Measurements from ENCODE around the gene TUBGCP2. TPM values are rescaled to one million over a fixed set of nuclear protein-coding genes. Genes with fewer than 3 reads are reported as not detected.
"Not testable (repeated sequence)": the region's sequence is repeated elsewhere in the genome, so short reads cannot be mapped to it uniquely, and the experiment has no call there.

Gene TUBGCP2
- total and polyA plus RNA-seq, 2 of the 13 experiments (the other 11 are each of a cell fraction or from before 2014, with no cell fraction given): 21.3 to 34.5 TPM

DNA sequence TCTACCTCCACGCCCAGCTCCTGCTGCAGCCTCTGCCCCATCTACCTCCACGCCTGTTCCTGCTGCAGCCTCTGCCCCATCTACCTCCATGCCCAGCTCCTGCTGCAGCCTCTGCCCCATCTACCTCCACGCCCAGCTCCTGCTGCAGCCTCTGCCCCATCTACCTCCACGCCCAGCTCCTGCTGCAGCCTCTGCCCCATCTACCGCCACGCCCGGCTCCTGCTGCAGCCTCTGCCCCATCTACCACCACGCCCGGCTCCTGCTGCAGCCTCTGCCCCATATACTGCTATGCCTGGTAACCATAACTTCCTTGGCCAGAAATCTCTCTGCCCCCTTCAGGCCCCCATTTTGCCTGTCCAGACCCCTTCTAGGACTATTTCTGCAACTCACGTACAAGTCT, 43.6 kb downstream of the TUBGCP2 start:
- H4K20me1 ChIP-seq (ENCODE audit: insufficient read depth, low read length); H2AFZ ChIP-seq (ENCODE audit: low read length); H3K4me2 ChIP-seq (ENCODE audit: low read depth, low read length); ATAC-seq; CTCF ChIA-PET (ENCODE audit: low intra/inter-chr PET ratio, low total read pairs); FAIRE-seq; in situ Hi-C loops (cut with HindIII; ENCODE audit: extremely low pct_ligation_motif_present, low pct_unique_long_range_greater_than_20kb); BruUV-seq (replicated peaks); H3K36me3 ChIP-seq (replicated peaks in 1 of 2; ENCODE audit: control insufficient read depth in 1 of 2, insufficient read depth in 2 of 2, low read length in 2 of 2); intact Hi-C loops (cut with micrococcal nuclease; ENCODE audit: unreplicated experiment); DNase-seq (ENCODE audit: low spot score); H3K9me3 ChIP-seq (ENCODE audit: low read length); H3K4me3 ChIP-seq (replicated peaks in 1 of 3; ENCODE audit: insufficient read depth in 1 of 3, low read depth in 2 of 3, low read length in 3 of 3); H3K9ac ChIP-seq (ENCODE audit: insufficient read depth, low read depth, low read length); POLR2A ChIA-PET; H3K4me1 ChIP-seq (ENCODE audit: insufficient read depth, low read length); H3K27ac ChIP-seq (ENCODE audit: extremely low read length, insufficient read depth, low read length); H3K79me2 ChIP-seq (ENCODE audit: insufficient read depth, low read length): not testable (repeated sequence)
- H3K27me3 ChIP-seq (ENCODE audit: control insufficient read depth in 1 of 2, insufficient read depth in 2 of 2, low read length in 2 of 2): peaks cover 6 to 23% of the 10 kb centered on the region in 2 experiments; a peak in 4 of 5 replicates
- 61% methylated on average over 10 of the region's 10 CpGs for WGBS (ENCODE audit: low lambda C conversion rate)

DNA sequence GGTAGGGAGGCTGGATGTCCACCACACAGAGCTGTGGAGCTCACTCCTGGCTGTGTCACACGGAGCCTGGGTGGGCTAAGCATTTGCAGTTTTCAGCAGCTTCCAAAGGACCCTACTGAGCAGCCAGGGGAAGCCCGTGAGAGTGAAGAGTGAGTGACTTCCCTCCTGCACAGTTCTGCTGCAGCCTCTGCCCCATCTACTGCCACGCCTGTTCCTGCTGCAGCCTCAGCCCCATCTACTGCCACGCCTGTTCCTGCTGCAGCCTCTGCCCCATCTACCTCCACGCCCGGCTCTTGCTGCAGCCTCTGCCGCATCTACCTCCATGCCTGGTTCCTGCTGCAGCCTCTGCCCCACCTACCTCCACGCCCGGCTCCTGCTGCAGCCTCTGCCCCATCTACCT, 44.2 kb downstream of the TUBGCP2 start:
- no peak for FAIRE-seq

More for the DNA sequence above, 44.2 kb downstream of the TUBGCP2 start:
- H3K27ac ChIP-seq (ENCODE audit: extremely low read length, insufficient read depth, low read length): no peak overlapping the region
- H2AFZ ChIP-seq (ENCODE audit: low read length): no peak overlapping the region
- DNase-seq (ENCODE audit: low spot score) (no peak), ATAC-seq (no peak)
- POLR2A ChIA-PET: no interaction called here
- no peak overlapping the region for H3K4me2 ChIP-seq (ENCODE audit: low read depth, low read length)
- no peak overlapping the region for H3K4me3 ChIP-seq (replicated peaks in 1 of 3; ENCODE audit: insufficient read depth in 1 of 3, low read depth in 2 of 3, low read length in 3 of 3)
- WGBS (ENCODE audit: low lambda C conversion rate): 51% methylated on average over 7 of the region's 9 CpGs
- BruUV-seq (replicated peaks): no TSS peak
- H3K27me3 ChIP-seq (ENCODE audit: control insufficient read depth in 1 of 2, insufficient read depth in 2 of 2, low read length in 2 of 2): peaks cover 7 to 29% of the 10 kb centered on the region in 2 experiments; a peak in 4 of 5 replicates
- in situ Hi-C loops (cut with HindIII; ENCODE audit: extremely low pct_ligation_motif_present, low pct_unique_long_range_greater_than_20kb) (no loop called here), intact Hi-C loops (cut with micrococcal nuclease; ENCODE audit: unreplicated experiment) (no loop called here)
- H4K20me1 ChIP-seq (ENCODE audit: insufficient read depth, low read length): no peaks in the 10 kb centered on the region
- TF ChIP-seq, protein P1, sequence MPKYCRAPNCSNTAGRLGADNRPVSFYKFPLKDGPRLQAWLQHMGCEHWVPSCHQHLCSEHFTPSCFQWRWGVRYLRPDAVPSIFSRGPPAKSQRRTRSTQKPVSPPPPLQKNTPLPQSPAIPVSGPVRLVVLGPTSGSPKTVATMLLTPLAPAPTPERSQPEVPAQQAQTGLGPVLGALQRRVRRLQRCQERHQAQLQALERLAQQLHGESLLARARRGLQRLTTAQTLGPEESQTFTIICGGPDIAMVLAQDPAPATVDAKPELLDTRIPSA (CRISPR knock-in tag; IDR thresholded peaks at IDR 0.05; ENCODE audit: borderline replicate concordance): no peak
- TF ChIP-seq, protein P2, sequence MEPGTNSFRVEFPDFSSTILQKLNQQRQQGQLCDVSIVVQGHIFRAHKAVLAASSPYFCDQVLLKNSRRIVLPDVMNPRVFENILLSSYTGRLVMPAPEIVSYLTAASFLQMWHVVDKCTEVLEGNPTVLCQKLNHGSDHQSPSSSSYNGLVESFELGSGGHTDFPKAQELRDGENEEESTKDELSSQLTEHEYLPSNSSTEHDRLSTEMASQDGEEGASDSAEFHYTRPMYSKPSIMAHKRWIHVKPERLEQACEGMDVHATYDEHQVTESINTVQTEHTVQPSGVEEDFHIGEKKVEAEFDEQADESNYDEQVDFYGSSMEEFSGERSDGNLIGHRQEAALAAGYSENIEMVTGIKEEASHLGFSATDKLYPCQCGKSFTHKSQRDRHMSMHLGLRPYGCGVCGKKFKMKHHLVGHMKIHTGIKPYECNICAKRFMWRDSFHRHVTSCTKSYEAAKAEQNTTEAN (CRISPR knock-in tag; conservative IDR thresholded peaks at IDR 0.05): no peak
- TF ChIP-seq, protein P3, sequence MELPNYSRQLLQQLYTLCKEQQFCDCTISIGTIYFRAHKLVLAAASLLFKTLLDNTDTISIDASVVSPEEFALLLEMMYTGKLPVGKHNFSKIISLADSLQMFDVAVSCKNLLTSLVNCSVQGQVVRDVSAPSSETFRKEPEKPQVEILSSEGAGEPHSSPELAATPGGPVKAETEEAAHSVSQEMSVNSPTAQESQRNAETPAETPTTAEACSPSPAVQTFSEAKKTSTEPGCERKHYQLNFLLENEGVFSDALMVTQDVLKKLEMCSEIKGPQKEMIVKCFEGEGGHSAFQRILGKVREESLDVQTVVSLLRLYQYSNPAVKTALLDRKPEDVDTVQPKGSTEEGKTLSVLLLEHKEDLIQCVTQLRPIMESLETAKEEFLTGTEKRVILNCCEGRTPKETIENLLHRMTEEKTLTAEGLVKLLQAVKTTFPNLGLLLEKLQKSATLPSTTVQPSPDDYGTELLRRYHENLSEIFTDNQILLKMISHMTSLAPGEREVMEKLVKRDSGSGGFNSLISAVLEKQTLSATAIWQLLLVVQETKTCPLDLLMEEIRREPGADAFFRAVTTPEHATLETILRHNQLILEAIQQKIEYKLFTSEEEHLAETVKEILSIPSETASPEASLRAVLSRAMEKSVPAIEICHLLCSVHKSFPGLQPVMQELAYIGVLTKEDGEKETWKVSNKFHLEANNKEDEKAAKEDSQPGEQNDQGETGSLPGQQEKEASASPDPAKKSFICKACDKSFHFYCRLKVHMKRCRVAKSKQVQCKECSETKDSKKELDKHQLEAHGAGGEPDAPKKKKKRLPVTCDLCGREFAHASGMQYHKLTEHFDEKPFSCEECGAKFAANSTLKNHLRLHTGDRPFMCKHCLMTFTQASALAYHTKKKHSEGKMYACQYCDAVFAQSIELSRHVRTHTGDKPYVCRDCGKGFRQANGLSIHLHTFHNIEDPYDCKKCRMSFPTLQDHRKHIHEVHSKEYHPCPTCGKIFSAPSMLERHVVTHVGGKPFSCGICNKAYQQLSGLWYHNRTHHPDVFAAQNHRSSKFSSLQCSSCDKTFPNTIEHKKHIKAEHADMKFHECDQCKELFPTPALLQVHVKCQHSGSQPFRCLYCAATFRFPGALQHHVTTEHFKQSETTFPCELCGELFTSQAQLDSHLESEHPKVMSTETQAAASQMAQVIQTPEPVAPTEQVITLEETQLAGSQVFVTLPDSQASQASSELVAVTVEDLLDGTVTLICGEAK (IDR thresholded peaks at IDR 0.05): no peak
- TF ChIP-seq, protein P3 (CRISPR knock-in tag; IDR thresholded peaks at IDR 0.05): no peak
- TF ChIP-seq HOXA3 (CRISPR knock-in tag; IDR thresholded peaks at IDR 0.05) (no peak), ZNF382 (CRISPR knock-in tag; IDR thresholded peaks at IDR 0.05; ENCODE audit: borderline replicate concordance) (no peak), HDAC1 (CRISPR knock-in tag; IDR thresholded peaks at IDR 0.05) (no peak)
- H3K4me1 ChIP-seq (ENCODE audit: insufficient read depth, low read length): peaks cover 11% of the 10 kb centered on the region; the same call in 1 of the 2 replicates
- H3K9ac ChIP-seq (ENCODE audit: insufficient read depth, low read depth, low read length): no peak overlapping the region
- CTCF ChIA-PET (ENCODE audit: low intra/inter-chr PET ratio, low total read pairs): no interaction called here
- H3K9me3 ChIP-seq (ENCODE audit: low read length): no peaks in the 10 kb centered on the region
- H3K79me2 ChIP-seq (ENCODE audit: insufficient read depth, low read length): no peaks in the 10 kb centered on the region
- H3K36me3 ChIP-seq (replicated peaks in 1 of 2; ENCODE audit: control insufficient read depth in 1 of 2, insufficient read depth in 2 of 2, low read length in 2 of 2): no peaks in the 10 kb centered on the region
